Calu3 (cell line): ENCODE results near the gene EPB41L2. TPM values are rescaled to one million over a fixed set of nuclear protein-coding genes. Genes with fewer than 3 reads are reported as not detected.
"Not testable (repeated sequence)": the region's sequence is repeated elsewhere in the genome, so short reads cannot be mapped to it uniquely, and the experiment has no call there.

Source experiments
- BruUV-seq: library from RNA; stranded (reverse); fragments of 400-500 nt; replicated peaks from 2 replicates; lab custom pipeline; 2021; lab: Mats Ljungman, UMichigan
- CTCF ChIA-PET: fragments of 300-600 bp; sonication (Branson Sonifier 250); formaldehyde crosslinking; loops from one replicate; lab custom pipeline; 2022; ENCODE audit warnings: antibody characterized with exemption; lab: Charles Lee
- DNase-seq: peaks from one replicate; pipeline ENCODE4 v3.0.0; 2022
- H3K27ac Mint-ChIP-seq: one replicate; pipeline ENCODE4 v1.8.0; 2022; ENCODE audit warnings: mixed read lengths; ENCODE audit not compliant: unreplicated experiment
- H3K27me3 Mint-ChIP-seq: one replicate; pipeline ENCODE4 v1.8.0; 2022; ENCODE audit warnings: mixed read lengths; ENCODE audit not compliant: unreplicated experiment
- H3K36me3 Mint-ChIP-seq: one replicate; pipeline ENCODE4 v1.8.0; 2022; ENCODE audit warnings: mild to moderate bottlenecking, moderate library complexity, mixed read lengths; ENCODE audit not compliant: insufficient read depth, unreplicated experiment
- H3K4me1 Mint-ChIP-seq: one replicate; pipeline ENCODE4 v1.8.0; 2022; ENCODE audit warnings: mild to moderate bottlenecking, low read depth, mixed read lengths; ENCODE audit not compliant: unreplicated experiment
- H3K4me3 Mint-ChIP-seq: one replicate; pipeline ENCODE4 v1.8.0; 2022; ENCODE audit warnings: mild to moderate bottlenecking, low read depth, moderate library complexity, mixed read lengths; ENCODE audit not compliant: unreplicated experiment
- H3K9me3 Mint-ChIP-seq: one replicate; pipeline ENCODE4 v1.8.0; 2022; ENCODE audit warnings: low read depth, mixed read lengths; ENCODE audit not compliant: unreplicated experiment
- CTCF ChIP-seq: fragments of 200-600 bp; IDR thresholded peaks from one replicate; pipeline ENCODE4 v1.8.0; 2022; ENCODE audit warnings: antibody characterized with exemption; ENCODE audit not compliant: unreplicated experiment
- intact Hi-C: fragments of 100-400 bp; cut with micrococcal nuclease; formaldehyde crosslinking; loops from one replicate; pipeline ENCODE4 v1.10.0; 2022; ENCODE audit not compliant: unreplicated experiment
- total RNA-seq: library from RNA; stranded (reverse); gene quantifications from 2 replicates; pipeline ENCODE4 v1.2.3, GENCODE V29; 2022

The EPB41L2 gene
- total RNA-seq, 1 experiment from 2014 or later, result 332 TPM

DNA sequence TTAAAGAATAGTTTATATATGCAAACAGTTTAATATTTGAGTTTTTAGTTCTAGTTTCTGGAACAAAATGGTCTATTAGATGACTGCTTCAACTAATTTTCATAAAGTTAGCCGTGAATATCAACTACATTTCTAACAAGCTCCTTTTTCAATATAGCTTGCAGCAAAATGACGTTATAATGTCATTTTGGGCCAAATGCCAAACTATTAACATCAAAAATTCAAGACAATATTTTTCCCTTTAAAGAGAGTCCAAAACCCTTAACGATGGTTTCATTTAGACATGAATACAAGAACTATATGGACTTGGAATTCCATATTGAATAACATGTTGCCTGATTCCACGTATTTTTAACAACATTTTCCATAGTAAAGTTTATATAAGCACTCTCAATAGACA is 144.9 kb downstream of the EPB41L2 start:
- no peak for TF ChIP-seq CTCF
- CTCF ChIA-PET, result no interaction called here
- no peak for DNase-seq
- Mint-ChIP-seq H3K27ac (no peak overlapping the region), H3K9me3 (no peaks in the 10 kb centered on the region), H3K4me3 (no peak overlapping the region), H3K4me1 (peaks cover 18% of the 10 kb centered on the region), H3K27me3 (no peaks in the 10 kb centered on the region), H3K36me3 (no peaks in the 10 kb centered on the region)
- BruUV-seq, result no TSS peak
- intact Hi-C loops, result no loop called here

DNA sequence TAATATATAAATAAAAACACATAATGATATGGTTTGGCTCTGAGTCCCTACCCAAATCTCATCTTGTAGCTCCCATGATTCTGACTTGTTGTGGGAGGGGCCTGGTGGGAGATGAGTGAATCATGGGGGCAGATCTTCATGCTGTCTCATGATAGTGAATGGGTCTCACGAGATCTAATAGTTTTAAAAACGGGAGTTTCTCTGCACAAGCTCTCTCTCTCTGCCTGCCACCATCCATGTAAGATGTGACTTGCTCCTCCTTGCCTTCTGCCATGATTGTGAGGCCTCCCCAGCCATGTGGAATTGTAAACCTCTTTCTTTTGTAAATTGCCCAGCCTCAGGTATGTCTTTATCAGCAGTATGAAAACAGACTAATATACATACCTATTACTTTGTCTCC is 147.4 kb downstream of the EPB41L2 start:
- H3K4me3 Mint-ChIP-seq, H3K9me3 Mint-ChIP-seq, H3K36me3 Mint-ChIP-seq, DNase-seq, intact Hi-C loops, CTCF ChIA-PET, H3K27me3 Mint-ChIP-seq, H3K27ac Mint-ChIP-seq, BruUV-seq: not testable (repeated sequence)
- peaks cover 19% of the 10 kb centered on the region for H3K4me1 Mint-ChIP-seq

- H3K36me3 Mint-ChIP-seq, result no peaks in the 10 kb centered on the region
- no peaks in the 10 kb centered on the region for H3K27me3 Mint-ChIP-seq
- H3K4me3 Mint-ChIP-seq, result no peak overlapping the region
- CTCF ChIA-PET, result interaction anchor here (0.6 kb wide), 1 partner anchor 39 kb away, joined by 3 read pairs; no protein-coding TSS in a partner anchor
- H3K9me3 Mint-ChIP-seq, result peaks cover 3% of the 10 kb centered on the region
- BruUV-seq, result no TSS peak
- no peak overlapping the region for H3K27ac Mint-ChIP-seq
- DNase-seq, result no peak
- intact Hi-C loops, result no loop called here
- H3K4me1 Mint-ChIP-seq, result peaks cover 23% of the 10 kb centered on the region
- no peak for TF ChIP-seq CTCF
Observed at GRCh38 chr6:130913120-130913519, 149.9 kb downstream of the EPB41L2 start.

DNA sequence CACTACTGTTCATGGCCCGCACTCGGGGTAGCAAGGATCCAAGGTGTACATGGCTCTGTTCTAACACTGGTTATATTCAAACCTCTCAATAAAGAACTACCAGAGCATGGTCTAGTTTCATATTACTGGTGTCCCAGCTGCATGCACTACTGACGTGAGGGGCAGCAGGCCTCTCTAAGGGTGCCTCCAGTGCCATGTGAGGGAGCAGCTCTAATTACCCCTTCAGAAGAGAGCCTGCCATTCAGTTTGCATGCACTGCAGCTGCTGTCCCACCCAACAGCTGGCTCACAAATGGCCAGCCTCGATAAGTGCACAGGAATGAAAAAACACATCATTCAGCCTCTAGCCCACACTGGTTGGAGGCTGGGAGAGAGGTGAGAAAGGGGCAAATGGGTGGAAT is 150.6 kb downstream of the EPB41L2 start:
- no peaks in the 10 kb centered on the region for H3K36me3 Mint-ChIP-seq
- DNase-seq, result no peak
- peaks cover 25% of the 10 kb centered on the region for H3K4me1 Mint-ChIP-seq
- no peaks in the 10 kb centered on the region for H3K27me3 Mint-ChIP-seq
- no peak for TF ChIP-seq CTCF
- intact Hi-C loops, result no loop called here
- CTCF ChIA-PET, result interaction anchor here (0.6 kb wide), 1 partner anchor 38 kb away, joined by 3 read pairs; no protein-coding TSS in a partner anchor
- H3K4me3 Mint-ChIP-seq, result no peak overlapping the region
- peaks cover 3% of the 10 kb centered on the region for H3K9me3 Mint-ChIP-seq
- H3K27ac Mint-ChIP-seq, result no peak overlapping the region
- BruUV-seq, result no TSS peak

DNA sequence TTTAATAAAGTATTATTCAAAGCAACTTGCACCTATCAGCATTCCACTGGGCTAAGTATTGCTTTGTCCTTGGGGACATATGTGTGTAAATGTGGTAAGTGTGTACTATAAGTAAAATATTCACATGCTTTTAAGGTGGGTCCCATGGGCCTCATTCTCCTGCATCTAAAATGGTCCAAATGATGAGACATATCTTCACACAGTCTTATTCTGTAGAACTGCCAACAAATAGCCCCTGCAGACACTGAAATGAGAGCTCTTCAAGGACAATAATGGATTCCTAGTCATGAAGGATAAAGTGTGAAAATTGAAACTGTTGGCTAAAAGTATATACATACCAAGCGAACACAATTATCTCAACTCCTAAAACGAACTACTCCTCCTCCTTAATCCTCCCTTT is 154.1 kb downstream of the EPB41L2 start:
- intact Hi-C loops, result no loop called here
- no peaks in the 10 kb centered on the region for H3K27me3 Mint-ChIP-seq

More for the DNA sequence above, 154.1 kb downstream of the EPB41L2 start:
- no peaks in the 10 kb centered on the region for H3K36me3 Mint-ChIP-seq
- TF ChIP-seq CTCF, result no peak
- DNase-seq, result no peak
- peaks cover 28% of the 10 kb centered on the region for H3K4me1 Mint-ChIP-seq
- BruUV-seq, result no TSS peak
- H3K4me3 Mint-ChIP-seq, result no peak overlapping the region
- no peak overlapping the region for H3K27ac Mint-ChIP-seq
- peaks cover 3% of the 10 kb centered on the region for H3K9me3 Mint-ChIP-seq
- CTCF ChIA-PET, result no interaction called here
